ENCODE measurements around the gene EXOSC10. TPM values are rescaled to one million over a fixed set of nuclear protein-coding genes. Genes with fewer than 3 reads are reported as not detected.

The EXOSC10 gene
- total RNA-seq, 4 donors from 2014 or later: 56.1 to 63.4 (median 59.5) TPM

DNA sequence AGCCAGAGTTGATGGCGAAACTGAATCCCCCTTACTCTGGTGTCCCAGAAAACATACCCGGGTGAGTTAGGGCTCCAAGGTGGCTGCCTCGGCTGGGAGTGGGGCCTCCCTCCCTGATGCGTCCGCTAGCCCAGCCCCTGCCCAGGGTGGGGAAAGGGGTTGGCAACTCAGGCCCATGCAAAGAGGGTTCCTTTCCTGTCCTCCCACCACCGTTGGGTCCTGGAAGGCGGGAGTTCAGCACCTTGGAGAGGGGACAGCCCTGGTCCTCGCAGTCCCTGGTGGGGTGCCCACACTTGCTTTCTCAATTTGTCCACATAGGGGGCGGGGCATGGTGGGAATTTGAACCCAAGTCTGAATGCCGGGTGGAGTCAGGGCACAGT lies 45.9 kb downstream of the EXOSC10 start:
- TF ChIP-seq, protein P1, sequence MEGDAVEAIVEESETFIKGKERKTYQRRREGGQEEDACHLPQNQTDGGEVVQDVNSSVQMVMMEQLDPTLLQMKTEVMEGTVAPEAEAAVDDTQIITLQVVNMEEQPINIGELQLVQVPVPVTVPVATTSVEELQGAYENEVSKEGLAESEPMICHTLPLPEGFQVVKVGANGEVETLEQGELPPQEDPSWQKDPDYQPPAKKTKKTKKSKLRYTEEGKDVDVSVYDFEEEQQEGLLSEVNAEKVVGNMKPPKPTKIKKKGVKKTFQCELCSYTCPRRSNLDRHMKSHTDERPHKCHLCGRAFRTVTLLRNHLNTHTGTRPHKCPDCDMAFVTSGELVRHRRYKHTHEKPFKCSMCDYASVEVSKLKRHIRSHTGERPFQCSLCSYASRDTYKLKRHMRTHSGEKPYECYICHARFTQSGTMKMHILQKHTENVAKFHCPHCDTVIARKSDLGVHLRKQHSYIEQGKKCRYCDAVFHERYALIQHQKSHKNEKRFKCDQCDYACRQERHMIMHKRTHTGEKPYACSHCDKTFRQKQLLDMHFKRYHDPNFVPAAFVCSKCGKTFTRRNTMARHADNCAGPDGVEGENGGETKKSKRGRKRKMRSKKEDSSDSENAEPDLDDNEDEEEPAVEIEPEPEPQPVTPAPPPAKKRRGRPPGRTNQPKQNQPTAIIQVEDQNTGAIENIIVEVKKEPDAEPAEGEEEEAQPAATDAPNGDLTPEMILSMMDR (IDR thresholded peaks at IDR 0.05; ENCODE audit: low read depth): no peak

DNA sequence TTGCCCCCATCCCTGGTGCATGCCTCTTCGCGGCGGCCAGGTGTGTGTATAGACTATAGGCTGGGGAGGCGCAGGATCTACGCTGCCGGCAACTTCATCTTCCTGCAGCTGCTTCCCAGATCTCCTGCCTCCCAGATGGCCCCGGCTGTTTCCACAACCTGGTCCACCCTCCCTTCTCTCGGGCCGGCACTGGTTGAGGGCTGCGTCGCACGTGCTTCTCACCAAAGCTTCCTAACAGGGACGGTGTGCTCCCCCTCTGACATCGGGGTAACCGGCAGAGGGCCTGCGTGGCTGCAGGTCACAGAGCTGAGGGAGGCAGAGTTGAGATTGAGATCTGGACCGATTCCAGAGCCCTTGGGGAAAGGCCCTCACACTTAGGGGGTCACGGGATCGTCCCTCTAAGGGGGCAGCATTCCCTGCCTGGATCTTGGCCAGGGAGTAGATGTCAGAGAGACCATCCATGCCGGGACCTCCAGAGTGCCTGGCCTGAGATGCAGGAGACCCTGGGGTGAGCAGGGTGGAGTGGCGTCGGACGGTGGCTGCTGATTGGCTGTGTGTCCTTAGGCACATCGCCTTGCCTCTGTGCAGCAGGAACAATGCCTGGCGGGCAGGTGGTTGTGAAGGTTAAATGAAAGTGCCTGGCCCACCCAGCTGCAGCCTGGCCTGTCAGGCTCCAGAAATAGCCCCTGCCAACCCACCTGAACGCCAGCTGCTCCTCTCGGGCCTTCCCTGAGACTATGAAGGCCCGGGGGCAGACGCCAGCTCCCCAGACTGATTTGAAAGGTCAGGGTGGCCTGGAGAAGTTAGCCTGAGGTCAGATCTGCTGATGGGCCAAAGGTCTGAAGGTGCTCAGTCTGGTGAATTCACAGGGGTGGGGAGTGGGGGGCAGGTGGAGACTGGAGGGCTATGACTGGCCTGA lies 46.6 kb downstream of the EXOSC10 start:
- TF ChIP-seq, protein P1 (IDR thresholded peaks at IDR 0.05; ENCODE audit: low read depth): no peak

DNA sequence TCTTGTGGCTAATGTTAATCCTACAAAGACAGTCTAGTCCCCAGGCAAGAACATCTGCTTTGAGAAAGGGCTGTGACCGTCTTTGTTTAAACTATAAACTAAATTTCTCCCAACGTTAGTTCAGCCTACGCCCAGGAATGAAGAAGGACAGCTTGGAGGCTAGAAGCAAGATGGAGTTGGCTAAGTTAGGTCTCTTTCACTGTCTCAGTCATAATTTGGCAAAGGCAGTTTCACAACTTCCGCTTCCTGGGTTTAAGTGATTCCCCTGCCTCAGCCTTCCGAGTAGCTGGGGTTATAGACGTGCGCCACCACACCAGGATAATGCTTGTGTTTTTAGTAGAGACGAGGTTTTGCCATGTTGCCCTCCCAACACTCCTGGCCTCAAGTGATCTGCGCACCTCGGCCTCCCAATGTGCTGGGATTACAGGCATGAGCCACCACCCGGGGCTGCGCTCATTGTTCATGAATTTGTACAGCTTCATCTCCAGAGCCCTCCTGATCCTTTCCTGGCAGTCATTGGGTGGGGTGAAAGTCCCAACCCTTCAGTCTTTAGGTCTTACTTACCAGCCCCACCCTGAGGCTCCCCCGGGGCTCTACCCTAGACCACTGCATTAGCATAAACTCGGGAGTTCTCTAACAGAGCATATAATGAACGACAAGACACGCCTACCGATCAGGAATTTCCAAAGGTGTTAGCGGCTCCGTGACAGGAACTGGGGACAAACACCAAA lies 47.7 kb downstream of the EXOSC10 start:
- TF ChIP-seq, protein P1 (IDR thresholded peaks at IDR 0.05; ENCODE audit: low read depth): no peak

DNA sequence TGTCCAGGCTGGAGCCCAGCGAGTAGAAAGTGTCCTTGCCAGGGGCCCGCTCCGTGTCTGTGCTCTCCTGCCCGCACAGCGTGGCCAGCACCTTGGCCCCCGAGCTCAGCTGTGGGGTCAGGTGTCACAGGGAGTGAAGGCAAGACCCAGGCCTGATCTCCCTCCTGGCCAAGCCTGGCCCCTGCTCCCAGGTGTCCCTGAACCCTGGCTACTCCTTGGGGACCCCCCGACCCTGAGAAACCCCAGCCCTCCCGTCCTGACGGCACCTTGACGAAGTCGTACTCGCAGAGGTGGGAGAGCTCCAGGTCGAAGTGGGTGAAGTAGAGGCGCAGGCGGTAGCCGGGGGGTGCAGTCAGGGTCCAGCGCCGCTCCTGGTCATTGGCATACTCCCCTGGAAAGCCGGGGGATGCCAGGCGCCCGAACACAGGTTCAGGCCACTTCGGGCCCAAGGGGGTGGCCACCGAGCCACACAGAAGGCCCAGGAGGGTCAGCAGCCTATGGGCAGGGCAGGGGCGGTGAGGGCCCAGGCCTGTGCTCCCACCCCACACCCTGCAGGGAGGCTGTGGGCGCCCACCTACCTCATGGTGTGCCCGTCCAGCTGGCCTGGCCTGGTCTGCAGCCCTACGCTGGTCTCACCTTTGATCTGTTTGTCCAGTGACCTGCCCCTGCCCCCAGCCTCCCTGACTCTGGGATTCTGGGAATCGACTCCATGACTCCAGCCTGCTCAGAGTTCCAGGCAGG lies 52.9 kb downstream of the EXOSC10 start, which contains the start of gene MASP2:
Gene MASP2 (minus strand): TSS at position 615 of the 741 bp plus-strand sequence. CDS start 32 bp downstream, at position 583.
- TF ChIP-seq, protein P1 (IDR thresholded peaks at IDR 0.05; ENCODE audit: low read depth): no peak

DNA sequence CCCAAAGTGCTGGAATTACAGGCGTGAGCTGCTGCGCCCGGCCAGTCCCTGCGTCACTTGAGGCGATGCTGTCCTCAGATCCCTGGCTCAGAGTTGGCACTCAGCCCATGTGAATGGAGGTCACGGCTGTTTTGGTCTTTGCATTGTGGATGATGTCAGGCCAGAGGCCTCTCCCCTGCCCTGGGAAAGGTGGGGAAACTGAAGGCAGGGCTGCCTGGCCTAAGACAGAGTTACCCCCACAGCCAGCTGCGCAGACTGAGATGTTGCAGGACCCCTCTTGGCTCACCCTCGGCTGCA lies 53.5 kb downstream of the EXOSC10 start:
- TF ChIP-seq, protein P1 (IDR thresholded peaks at IDR 0.05; ENCODE audit: low read depth): no peak

DNA sequence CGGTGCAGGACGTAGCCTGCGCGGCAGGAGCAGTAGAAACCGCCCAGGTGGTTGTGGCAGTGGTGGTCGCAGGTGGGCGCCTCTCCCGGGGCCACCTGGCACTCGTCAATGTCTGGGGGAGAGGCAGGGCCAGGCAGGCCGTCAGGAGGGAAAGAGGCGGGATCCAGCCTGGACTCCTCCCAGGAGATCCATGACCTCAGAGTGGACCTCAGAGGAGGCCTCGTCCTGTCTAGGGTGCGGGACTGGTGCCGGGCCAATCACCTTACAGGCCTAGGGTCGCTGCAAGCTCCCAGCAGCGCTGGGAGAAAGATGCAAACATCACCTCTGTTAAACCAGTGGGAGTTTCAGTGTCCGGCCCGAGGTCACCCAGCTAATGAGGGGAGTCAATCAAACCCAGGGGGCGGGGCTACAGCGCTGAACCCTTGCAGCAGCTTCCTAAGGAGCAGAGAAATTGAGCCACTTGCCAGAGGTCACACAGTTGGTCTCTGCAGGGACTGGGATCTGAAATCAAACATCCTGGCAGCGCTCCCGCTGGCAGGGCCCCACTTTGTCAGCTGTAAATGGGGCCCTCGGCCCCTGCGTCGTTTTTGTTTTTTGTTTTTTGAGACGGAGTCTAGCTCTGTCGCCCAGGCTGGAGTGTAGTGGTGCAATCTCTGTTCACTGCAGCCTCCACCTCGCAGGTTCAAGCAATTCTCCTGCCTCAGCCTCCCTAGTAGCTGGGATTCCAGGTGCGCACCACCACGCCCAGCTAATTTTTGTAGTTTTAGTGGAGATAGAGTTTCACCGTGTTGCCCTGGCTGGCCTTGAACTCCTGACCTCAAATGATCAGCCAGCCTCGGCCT lies 54.0 kb downstream of the EXOSC10 start:
- TF ChIP-seq, protein P1 (IDR thresholded peaks at IDR 0.05; ENCODE audit: low read depth): no peak

All from subcutaneous adipose tissue (tissue), 4 donors.